Ishikawa (cell line): Measurements from ENCODE around the gene ERC1.

ENCODE experiments used
- CEBPB ChIP-seq: IDR thresholded peaks from 2 replicates; pipeline ENCODE4 v1.6.1; 2012
- CREB1 ChIP-seq: IDR thresholded peaks from 2 replicates; pipeline ENCODE4 v1.6.1; 2012; ENCODE audit warnings: low read depth
- EGR1 ChIP-seq: IDR thresholded peaks from 2 replicates; pipeline ENCODE4 v1.6.1; 2012
- EP300 ChIP-seq: IDR thresholded peaks from 2 replicates; pipeline ENCODE4 v1.6.1; 2012; ENCODE audit warnings: borderline replicate concordance
- FOXM1 ChIP-seq: IDR thresholded peaks from 2 replicates; pipeline ENCODE4 v1.6.1; 2012; ENCODE audit warnings: low read depth, borderline replicate concordance
- NFIC ChIP-seq: IDR thresholded peaks from 2 replicates; pipeline ENCODE4 v1.6.1; 2012
- RAD21 ChIP-seq: IDR thresholded peaks from 2 replicates; pipeline ENCODE4 v1.6.1; 2012; ENCODE audit warnings: low read depth
- REST ChIP-seq: IDR thresholded peaks from 2 replicates; pipeline ENCODE4 v1.6.1; 2012; ENCODE audit warnings: low read depth, mild to moderate bottlenecking
- TAF1 ChIP-seq: IDR thresholded peaks from 2 replicates; pipeline ENCODE4 v1.6.1; 2012; ENCODE audit warnings: low read depth, mild to moderate bottlenecking
- TCF12 ChIP-seq: IDR thresholded peaks from 2 replicates; pipeline ENCODE4 v1.6.1; 2012; ENCODE audit warnings: low read depth
- TEAD4 ChIP-seq: IDR thresholded peaks from 2 replicates; pipeline ENCODE4 v1.6.1; 2012
- USF1 ChIP-seq: IDR thresholded peaks from 2 replicates; pipeline ENCODE4 v1.6.1; 2012
- YY1 ChIP-seq: IDR thresholded peaks from 2 replicates; pipeline ENCODE4 v1.6.1; 2012; ENCODE audit warnings: low read depth
- ZBTB7A ChIP-seq: IDR thresholded peaks from 2 replicates; pipeline ENCODE4 v1.6.1; 2012; ENCODE audit warnings: low read depth
- TF ChIP-seq, protein P1 (sequence below): IDR thresholded peaks from 2 replicates; pipeline ENCODE4 v1.6.1; 2012

ERC1 gene

GRCh38 chr12:1307796-1308195 is 316.8 kb downstream of the ERC1 start:
- TF ChIP-seq FOXM1 = no peak
- no peak for TF ChIP-seq YY1
- no peak for TF ChIP-seq TCF12
- no peak for TF ChIP-seq NFIC
- no peak for TF ChIP-seq CEBPB
- TF ChIP-seq EGR1 = no peak
- no peak for TF ChIP-seq REST
- TF ChIP-seq, protein P1, sequence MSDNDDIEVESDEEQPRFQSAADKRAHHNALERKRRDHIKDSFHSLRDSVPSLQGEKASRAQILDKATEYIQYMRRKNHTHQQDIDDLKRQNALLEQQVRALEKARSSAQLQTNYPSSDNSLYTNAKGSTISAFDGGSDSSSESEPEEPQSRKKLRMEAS = no peak
- TF ChIP-seq TAF1 = no peak
- no peak for TF ChIP-seq USF1
- TF ChIP-seq EP300 = no peak
- no peak for TF ChIP-seq TEAD4
- TF ChIP-seq RAD21 = no peak
- no peak for TF ChIP-seq CREB1
- no peak for TF ChIP-seq ZBTB7A

DNA sequence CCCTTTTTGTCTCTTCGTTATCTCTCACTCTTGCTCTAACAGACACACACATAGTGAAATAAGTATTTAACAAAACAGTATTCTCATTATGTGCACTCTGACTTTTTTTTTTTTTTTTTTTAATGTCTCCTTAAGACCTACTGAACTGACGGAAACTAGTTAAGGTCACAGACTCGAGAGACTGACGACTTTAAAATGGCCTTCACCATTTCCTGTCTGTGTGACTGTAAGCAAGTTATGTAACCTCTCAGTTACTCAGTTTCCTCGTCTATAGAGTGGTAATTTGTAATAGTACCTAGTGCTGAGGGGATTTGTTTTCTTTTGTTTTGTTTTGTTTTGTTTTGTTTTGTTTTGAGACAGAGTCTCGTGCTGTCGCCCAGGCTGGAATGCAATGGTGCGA is 318.6 kb downstream of the ERC1 start:
- no peak for TF ChIP-seq ZBTB7A
- TF ChIP-seq NFIC = no peak
- no peak for TF ChIP-seq RAD21
- no peak for TF ChIP-seq YY1
- no peak for TF ChIP-seq EGR1
- no peak for TF ChIP-seq TAF1
- TF ChIP-seq EP300 = no peak
- no peak for TF ChIP-seq CREB1
- no peak for TF ChIP-seq USF1
- no peak for TF ChIP-seq FOXM1
- TF ChIP-seq REST = no peak
- TF ChIP-seq CEBPB = no peak
- no peak for TF ChIP-seq TCF12

GRCh38 chr12:1310653-1311052 is 319.6 kb downstream of the ERC1 start:
- TF ChIP-seq TAF1 = no peak
- no peak for TF ChIP-seq USF1

- TF ChIP-seq REST = no peak
- TF ChIP-seq ZBTB7A = no peak
- TF ChIP-seq TCF12 = no peak
- no peak for TF ChIP-seq TEAD4
- no peak for TF ChIP-seq CREB1
- TF ChIP-seq TAF1 = no peak
- TF ChIP-seq CEBPB = no peak
- no peak for TF ChIP-seq YY1
- no peak for TF ChIP-seq NFIC
- no peak for TF ChIP-seq FOXM1
- TF ChIP-seq EP300 = no peak
Observed at GRCh38 chr12:1311145-1311544, 320.1 kb downstream of the ERC1 start.

GRCh38 chr12:1313906-1314305 is 322.9 kb downstream of the ERC1 start:
- no peak for TF ChIP-seq NFIC
- TF ChIP-seq USF1 = no peak
